Measurements from ENCODE around the gene PAK4.
"Not testable (repeated sequence)": the region's sequence is repeated elsewhere in the genome, so short reads cannot be mapped to it uniquely, and the experiment has no call there.

PAK4 gene

GRCh38 chr19:39130337-39131254, 5.0 kb downstream of the PAK4 start:
- DNase-seq: no peak

GRCh38 chr19:39131255-39131755, 5.7 kb downstream of the PAK4 start:
- DNase-seq: no peak

- no peak for DNase-seq
These were observed 6.9 kb downstream of the PAK4 start for GRCh38 chr19:39132344-39132969.

GRCh38 chr19:39133431-39134270, 8.1 kb downstream of the PAK4 start:
- DNase-seq: no peak

GRCh38 chr19:39135701-39136100, 10.1 kb downstream of the PAK4 start:
- no peak for DNase-seq

GRCh38 chr19:39136225-39136940, 10.8 kb downstream of the PAK4 start:
- no peak for DNase-seq

GRCh38 chr19:39137131-39137530, 11.5 kb downstream of the PAK4 start:
- no peak for DNase-seq

GRCh38 chr19:39138221-39139211, 12.9 kb downstream of the PAK4 start:
- no peak for DNase-seq

GRCh38 chr19:39139305-39139874, 13.8 kb downstream of the PAK4 start:
- no peak for DNase-seq

GRCh38 chr19:39139971-39140453, 14.4 kb downstream of the PAK4 start:
- DNase-seq: no peak

- no peak for DNase-seq
These were observed 15.0 kb downstream of the PAK4 start for GRCh38 chr19:39140594-39140993.

- DNase-seq: no peak
These were observed 16.3 kb downstream of the PAK4 start for GRCh38 chr19:39141929-39142328.

- no peak for DNase-seq
These were observed 17.0 kb downstream of the PAK4 start for GRCh38 chr19:39142630-39143029.

- not testable (repeated sequence) for DNase-seq
These were observed 18.2 kb downstream of the PAK4 start for GRCh38 chr19:39143757-39144289.

- DNase-seq: no peak
These were observed 18.9 kb downstream of the PAK4 start for GRCh38 chr19:39144290-39145071.

- no peak for DNase-seq
These were observed 19.8 kb downstream of the PAK4 start for GRCh38 chr19:39145180-39145953.

GRCh38 chr19:39146091-39146490, 20.5 kb downstream of the PAK4 start:
- no peak for DNase-seq

- no peak for DNase-seq
These were observed 21.3 kb downstream of the PAK4 start for GRCh38 chr19:39146686-39147450.
